HG02970 (cell line): ENCODE data around the gene AP5B1.
"Not testable (repeated sequence)": the region's sequence is repeated elsewhere in the genome, so short reads cannot be mapped to it uniquely, and the experiment has no call there.

ENCODE experiments used
- ATAC-seq: cut with Tn5 transposase; IDR thresholded peaks from one replicate; pipeline ENCODE4 v1.9.1; 2021; ENCODE audit warnings: mild to moderate bottlenecking, moderate library complexity, moderate number of reproducible peaks; ENCODE audit not compliant: unreplicated experiment, low FRiP score

The AP5B1 gene

GRCh38 chr11:65767806-65768205 lies 13.0 kb downstream of the AP5B1 start:
- ATAC-seq = not testable (repeated sequence)

GRCh38 chr11:65767406-65767805 lies 13.4 kb downstream of the AP5B1 start:
- ATAC-seq = no peak

- no peak for ATAC-seq
Measured at GRCh38 chr11:65766535-65766934, 14.2 kb downstream of the AP5B1 start.

GRCh38 chr11:65764434-65764833 lies 16.3 kb downstream of the AP5B1 start:
- ATAC-seq = no peak

GRCh38 chr11:65762816-65763215 lies 18.0 kb downstream of the AP5B1 start:
- not testable (repeated sequence) for ATAC-seq

GRCh38 chr11:65762169-65762568 lies 18.6 kb downstream of the AP5B1 start:
- not testable (repeated sequence) for ATAC-seq

- no peak for ATAC-seq
Measured at GRCh38 chr11:65745049-65745448, 35.7 kb downstream of the AP5B1 start.

- ATAC-seq = no peak
Measured at GRCh38 chr11:65744699-65745042, 36.1 kb downstream of the AP5B1 start.

GRCh38 chr11:65744026-65744698 lies 36.6 kb downstream of the AP5B1 start:
- ATAC-seq = no peak

GRCh38 chr11:65743681-65744025 lies 37.1 kb downstream of the AP5B1 start:
- ATAC-seq = no peak

- no peak for ATAC-seq
Measured at GRCh38 chr11:65742353-65742752, 38.4 kb downstream of the AP5B1 start.

- no peak for ATAC-seq
Measured at GRCh38 chr11:65741185-65741584, 39.6 kb downstream of the AP5B1 start.

GRCh38 chr11:65739022-65739421 lies 41.8 kb downstream of the AP5B1 start:
- ATAC-seq = no peak

- ATAC-seq = no peak
Measured at GRCh38 chr11:65736810-65737209, 44.0 kb downstream of the AP5B1 start.

GRCh38 chr11:65735111-65735510 lies 45.7 kb downstream of the AP5B1 start:
- ATAC-seq = not testable (repeated sequence)

- ATAC-seq = no peak
Measured at GRCh38 chr11:65730461-65730860, 50.3 kb downstream of the AP5B1 start.

GRCh38 chr11:65727865-65728264 lies 52.9 kb downstream of the AP5B1 start:
- no peak for ATAC-seq

- ATAC-seq = no peak
Measured at GRCh38 chr11:65726660-65727059, 54.1 kb downstream of the AP5B1 start.
